Measurements from ENCODE around the gene RFX6. TPM values are rescaled to one million over a fixed set of nuclear protein-coding genes. Genes with fewer than 3 reads are reported as not detected.
A peak's percentile ranks its signal among the peaks of the same experiment; 100 is the strongest.

Gene RFX6
- total and polyA plus RNA-seq, 2 experiments from 2014 or later: 3.7 to 6.8 TPM

GRCh38 chr6:116948533-116949304, 71.7 kb downstream of the RFX6 start:
- Histone ChIP-seq H3K4me2 (peak overlapping the region; percentile 45), H3K79me2 (no peaks in the 10 kb centered on the region), H3K27me3 (no peaks in the 10 kb centered on the region), H3K9me2 (replicated peaks; ENCODE audit: insufficient read depth) (no peaks in the 10 kb centered on the region), H3K9me3 (ENCODE audit: low read depth) (no peaks in the 10 kb centered on the region), H3K27ac (peak overlapping the region; percentile 17), H4K20me1 (ENCODE audit: insufficient read depth, poor library complexity, severe bottlenecking) (no peaks in the 10 kb centered on the region), H3K4me1 (ENCODE audit: insufficient read depth) (peaks cover 31% of the 10 kb centered on the region), H3K4me3 (no peak overlapping the region), H3K36me3 (replicated peaks; ENCODE audit: insufficient read depth, low read depth) (no peaks in the 10 kb centered on the region), H2AFZ (no peak overlapping the region)
- peak; percentile 30 for DNase-seq (ENCODE audit: low spot score)
- 59% methylated on average over 1 of the region's 1 CpG for WGBS (ENCODE audit: low lambda C conversion rate, missing lambda C conversion rate)
- TF ChIP-seq EZH2 (IDR thresholded peaks at IDR 0.05; ENCODE audit: borderline replicate concordance) (no peak), EZH2phosphoT487 (IDR thresholded peaks at IDR 0.05; ENCODE audit: low read depth, severe bottlenecking, unreplicated experiment) (no peak)
- TF ChIP-seq, protein P1, sequence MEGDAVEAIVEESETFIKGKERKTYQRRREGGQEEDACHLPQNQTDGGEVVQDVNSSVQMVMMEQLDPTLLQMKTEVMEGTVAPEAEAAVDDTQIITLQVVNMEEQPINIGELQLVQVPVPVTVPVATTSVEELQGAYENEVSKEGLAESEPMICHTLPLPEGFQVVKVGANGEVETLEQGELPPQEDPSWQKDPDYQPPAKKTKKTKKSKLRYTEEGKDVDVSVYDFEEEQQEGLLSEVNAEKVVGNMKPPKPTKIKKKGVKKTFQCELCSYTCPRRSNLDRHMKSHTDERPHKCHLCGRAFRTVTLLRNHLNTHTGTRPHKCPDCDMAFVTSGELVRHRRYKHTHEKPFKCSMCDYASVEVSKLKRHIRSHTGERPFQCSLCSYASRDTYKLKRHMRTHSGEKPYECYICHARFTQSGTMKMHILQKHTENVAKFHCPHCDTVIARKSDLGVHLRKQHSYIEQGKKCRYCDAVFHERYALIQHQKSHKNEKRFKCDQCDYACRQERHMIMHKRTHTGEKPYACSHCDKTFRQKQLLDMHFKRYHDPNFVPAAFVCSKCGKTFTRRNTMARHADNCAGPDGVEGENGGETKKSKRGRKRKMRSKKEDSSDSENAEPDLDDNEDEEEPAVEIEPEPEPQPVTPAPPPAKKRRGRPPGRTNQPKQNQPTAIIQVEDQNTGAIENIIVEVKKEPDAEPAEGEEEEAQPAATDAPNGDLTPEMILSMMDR (IDR thresholded peaks at IDR 0.05; ENCODE audit: poor library complexity): no peak

- no peak for DNase-seq (ENCODE audit: low spot score)
- H3K4me1 ChIP-seq (ENCODE audit: insufficient read depth): peaks cover 36% of the 10 kb centered on the region
- WGBS (ENCODE audit: low lambda C conversion rate, missing lambda C conversion rate): 60% methylated on average over 2 of the region's 2 CpGs
These were observed 72.9 kb downstream of the RFX6 start for GRCh38 chr6:116949964-116950363.

GRCh38 chr6:116954335-116954734, 77.3 kb downstream of the RFX6 start:
- no peak for TF ChIP-seq EZH2 (IDR thresholded peaks at IDR 0.05; ENCODE audit: borderline replicate concordance)
- TF ChIP-seq EZH2phosphoT487 (IDR thresholded peaks at IDR 0.05; ENCODE audit: low read depth, severe bottlenecking, unreplicated experiment): no peak
- TF ChIP-seq, protein P1 (IDR thresholded peaks at IDR 0.05; ENCODE audit: poor library complexity): no peak
- no peaks in the 10 kb centered on the region for H3K27me3 ChIP-seq
- no peak for DNase-seq (ENCODE audit: low spot score)
- peak overlapping the region; percentile 42 for H3K27ac ChIP-seq
- H3K9me3 ChIP-seq (ENCODE audit: low read depth): no peaks in the 10 kb centered on the region
- WGBS (ENCODE audit: low lambda C conversion rate, missing lambda C conversion rate): 42% methylated on average over 2 of the region's 2 CpGs
- no peaks in the 10 kb centered on the region for H3K36me3 ChIP-seq (replicated peaks; ENCODE audit: insufficient read depth, low read depth)
- H3K4me1 ChIP-seq (ENCODE audit: insufficient read depth): peaks cover 26% of the 10 kb centered on the region
- no peak overlapping the region for H2AFZ ChIP-seq
- no peaks in the 10 kb centered on the region for H4K20me1 ChIP-seq (ENCODE audit: insufficient read depth, poor library complexity, severe bottlenecking)
- no peak overlapping the region for H3K4me3 ChIP-seq
- no peaks in the 10 kb centered on the region for H3K79me2 ChIP-seq
- H3K9me2 ChIP-seq (replicated peaks; ENCODE audit: insufficient read depth): no peaks in the 10 kb centered on the region
- peak overlapping the region; percentile 60 for H3K4me2 ChIP-seq

More at GRCh38 chr6:116949964-116950363, 72.9 kb downstream of the RFX6 start:
- no peak overlapping the region for H3K4me3 ChIP-seq
- no peaks in the 10 kb centered on the region for H3K27me3 ChIP-seq
- H3K9me2 ChIP-seq (replicated peaks; ENCODE audit: insufficient read depth): no peaks in the 10 kb centered on the region
- no peaks in the 10 kb centered on the region for H3K9me3 ChIP-seq (ENCODE audit: low read depth)
- peak overlapping the region; percentile 28 for H3K27ac ChIP-seq
- no peaks in the 10 kb centered on the region for H3K79me2 ChIP-seq
- no peak overlapping the region for H3K4me2 ChIP-seq
- H2AFZ ChIP-seq: no peak overlapping the region
- TF ChIP-seq, protein P1 (IDR thresholded peaks at IDR 0.05; ENCODE audit: poor library complexity): no peak
- no peak for TF ChIP-seq EZH2phosphoT487 (IDR thresholded peaks at IDR 0.05; ENCODE audit: low read depth, severe bottlenecking, unreplicated experiment)
- no peak for TF ChIP-seq EZH2 (IDR thresholded peaks at IDR 0.05; ENCODE audit: borderline replicate concordance)
- no peaks in the 10 kb centered on the region for H4K20me1 ChIP-seq (ENCODE audit: insufficient read depth, poor library complexity, severe bottlenecking)
- H3K36me3 ChIP-seq (replicated peaks; ENCODE audit: insufficient read depth, low read depth): no peaks in the 10 kb centered on the region

All from hepatocyte (in vitro differentiated cells).